IMR-90 (cell line): ENCODE data around the gene PLA2G4F. TPM values are rescaled to one million over a fixed set of nuclear protein-coding genes. Genes with fewer than 3 reads are reported as not detected.

Experiments
- ATAC-seq: fragments of 200-7000 bp; cut with Tn5 transposase; 2 replicates; pipeline ENCODE4 v1.9.1; 2020; ENCODE audit warnings: low read depth, mild to moderate bottlenecking, moderate library complexity
- BruUV-seq: library from RNA; stranded (reverse); fragments of 400-500 nt; replicated peaks from 2 replicates; lab custom pipeline; 2021; lab: Mats Ljungman, UMichigan
- CTCF ChIA-PET: fragments of 300-600 bp; formaldehyde crosslinking; extraction: SDS; loops from one replicate; lab custom pipeline; 2021; ENCODE audit warnings: antibody characterized with exemption; lab: Yijun Ruan, JAX
- POLR2A ChIA-PET: fragments of 300-600 bp; sonication (Branson Sonifier 250); formaldehyde crosslinking; loops from one replicate; lab custom pipeline; 2022; ENCODE audit warnings: antibody characterized with exemption; ENCODE audit not compliant: unreplicated experiment; lab: Charles Lee
- DNase-seq: peaks from one replicate; pipeline ENCODE4 v3.0.0; 2013
- H2AFZ ChIP-seq: replicated peaks from 2 replicates; pipeline ENCODE3; 2013; ENCODE audit warnings: low read length, mild to moderate bottlenecking; ENCODE audit not compliant: poor library complexity
- H2AK5ac ChIP-seq: 2 replicates; pipeline ENCODE4 v1.6.1; 2013; ENCODE audit warnings: low read depth, low read length, inconsistent platforms
- H2AK9ac ChIP-seq: replicated peaks from 2 replicates; pipeline ENCODE3; 2013; ENCODE audit warnings: mild to moderate bottlenecking, low read depth, low read length, moderate library complexity; ENCODE audit not compliant: poor library complexity
- H2BK120ac ChIP-seq: 2 replicates; pipeline ENCODE4 v1.6.1; 2013; ENCODE audit warnings: low read depth, low read length, inconsistent platforms
- H2BK15ac ChIP-seq: 3 replicates; pipeline ENCODE4 v1.6.1; 2013; ENCODE audit warnings: low read depth, low read length, inconsistent platforms
- H2BK20ac ChIP-seq: 2 replicates; pipeline ENCODE4 v1.6.1; 2013; ENCODE audit warnings: low read depth, mild to moderate bottlenecking, inconsistent platforms, low read length, moderate library complexity
- H2BK5ac ChIP-seq: 2 replicates; pipeline ENCODE4 v1.6.1; 2013; ENCODE audit warnings: mild to moderate bottlenecking, low read depth, low read length, inconsistent platforms; ENCODE audit not compliant: poor library complexity, severe bottlenecking
- H3K14ac ChIP-seq: replicated peaks from 2 replicates; pipeline ENCODE4 v1.6.1; 2013; ENCODE audit warnings: low read depth, low read length, inconsistent platforms
- H3K18ac ChIP-seq: 2 replicates; pipeline ENCODE4 v1.6.1; 2013; ENCODE audit warnings: low read depth, low read length, control low read depth
- H3K23ac ChIP-seq: 2 replicates; pipeline ENCODE4 v1.6.1; 2013; ENCODE audit warnings: low read depth, low read length, inconsistent platforms
- H3K27ac ChIP-seq: 2 replicates; pipeline ENCODE4 v1.5.1; 2013; ENCODE audit warnings: mild to moderate bottlenecking, control low read depth, low read length; ENCODE audit not compliant: insufficient read depth
- H3K27me3 ChIP-seq: 2 replicates; pipeline ENCODE4 v1.6.1; 2013; ENCODE audit warnings: low read length; ENCODE audit not compliant: control insufficient read depth, insufficient read depth
- H3K36me3 ChIP-seq: 2 replicates; pipeline ENCODE4 v1.6.1; 2013; ENCODE audit warnings: low read length, mixed read lengths; ENCODE audit not compliant: control insufficient read depth, insufficient read depth
- H3K4ac ChIP-seq: 2 replicates; pipeline ENCODE4 v1.6.1; 2013; ENCODE audit warnings: low read depth, low read length, inconsistent platforms
- H3K4me1 ChIP-seq: 2 replicates; pipeline ENCODE4 v1.6.1; 2013; ENCODE audit warnings: low read length, mixed read lengths; ENCODE audit not compliant: control insufficient read depth, insufficient read depth
- H3K4me2 ChIP-seq: 2 replicates; pipeline ENCODE4 v1.6.1; 2013; ENCODE audit warnings: low read depth, mild to moderate bottlenecking, control low read depth, low read length, moderate library complexity
- H3K4me3 ChIP-seq: 2 replicates; pipeline ENCODE4 v1.5.1; 2013; ENCODE audit warnings: low read depth, mild to moderate bottlenecking, control low read depth, low read length, moderate library complexity; ENCODE audit not compliant: insufficient read depth
- H3K56ac ChIP-seq: 2 replicates; pipeline ENCODE4 v1.6.1; 2013; ENCODE audit warnings: low read length, inconsistent platforms; ENCODE audit not compliant: insufficient read depth; ENCODE audit errors: extremely low read depth
- H3K79me1 ChIP-seq, 2 experiments: 2 replicates each; pipeline ENCODE4 v1.6.1; 2013; ENCODE audit warnings: low read length in 2 of 2, inconsistent platforms in 1 of 2, low read depth in 1 of 2
- H3K9ac ChIP-seq: 2 replicates; pipeline ENCODE4 v1.6.1; 2013; ENCODE audit warnings: low read depth, low read length, control low read depth
- H3K9me1 ChIP-seq: 2 replicates; pipeline ENCODE4 v1.6.1; 2013; ENCODE audit warnings: low read length, inconsistent platforms; ENCODE audit not compliant: insufficient read depth
- H3K9me3 ChIP-seq: 2 replicates; pipeline ENCODE4 v1.6.1; 2013; ENCODE audit warnings: low read length; ENCODE audit not compliant: control insufficient read depth, insufficient read depth
- H4K20me1 ChIP-seq: 2 replicates; pipeline ENCODE4 v1.6.1; 2013; ENCODE audit warnings: low read length, inconsistent platforms; ENCODE audit not compliant: insufficient read depth
- H4K5ac ChIP-seq: 2 replicates; pipeline ENCODE4 v1.6.1; 2013; ENCODE audit warnings: mild to moderate bottlenecking, low read depth, low read length, control low read depth
- H4K8ac ChIP-seq, 2 experiments: 2 replicates each; pipeline ENCODE4 v1.6.1; 2013; ENCODE audit warnings: low read depth in 2 of 2, low read length in 2 of 2, control low read depth in 1 of 2, inconsistent platforms in 1 of 2
- H4K91ac ChIP-seq: 2 replicates; pipeline ENCODE4 v1.6.1; 2013; ENCODE audit warnings: low read depth, low read length, inconsistent platforms; ENCODE audit not compliant: insufficient read depth
- FOS ChIP-seq: fragments of 150-350 bp; IDR thresholded peaks from 2 replicates; pipeline ENCODE4 v1.6.1; 2016; ENCODE audit warnings: low read depth, low read length
- MAFK ChIP-seq: IDR thresholded peaks from 2 replicates; pipeline ENCODE4 v1.6.1; 2012; ENCODE audit warnings: low read depth, low read length, improper control_type of control experiment
- MAZ ChIP-seq: IDR thresholded peaks from 2 replicates; pipeline ENCODE4 v1.6.1; 2012; ENCODE audit warnings: low read depth, mild to moderate bottlenecking, low read length, improper control_type of control experiment, moderate library complexity, borderline replicate concordance
- MXI1 ChIP-seq: IDR thresholded peaks from 2 replicates; pipeline ENCODE4 v1.6.1; 2012; ENCODE audit warnings: low read depth, mild to moderate bottlenecking, low read length, moderate library complexity, borderline replicate concordance
- RAD21 ChIP-seq: IDR thresholded peaks from 2 replicates; pipeline ENCODE4 v1.6.1; 2012; ENCODE audit warnings: low read length, improper control_type of control experiment
- RCOR1 ChIP-seq: IDR thresholded peaks from 2 replicates; pipeline ENCODE4 v1.6.1; 2012; ENCODE audit warnings: mild to moderate bottlenecking, low read length, improper control_type of control experiment; ENCODE audit not compliant: insufficient replicate concordance
- RFX5 ChIP-seq: IDR thresholded peaks from 2 replicates; pipeline ENCODE4 v1.8.0; 2012; ENCODE audit warnings: low read depth, mild to moderate bottlenecking, low read length, moderate library complexity
- USF2 ChIP-seq: fragments of 150-350 bp; IDR thresholded peaks from 2 replicates; pipeline ENCODE4 v1.6.1; 2017; ENCODE audit warnings: mild to moderate bottlenecking, antibody characterized with exemption, low read length, low read depth
- WGBS, 2 experiments: methylation state at CpG; one replicate each; pipeline versions ENCODE4 v1.1.5 to v1.1.7; 2013; ENCODE audit warnings: missing lambda C conversion rate in 2 of 2; ENCODE audit not compliant: insufficient read length in 1 of 2; ENCODE audit errors: extremely low coverage in 2 of 2; 5-methylcytosine and 5-hydroxymethylcytosine counted together
- dilution Hi-C: fragments of 300-500 bp; cut with HindIII; formaldehyde crosslinking; loops from one replicate; pipeline ENCODE4 v1.14.3; 2018; ENCODE audit warnings: low sequenced_read_pairs; ENCODE audit not compliant: unreplicated experiment
- in situ Hi-C: fragments of 300-500 bp; cut with MboI; formaldehyde crosslinking; loops from 3 replicates; pipeline ENCODE4 v1.14.3; 2019; ENCODE audit warnings: low sequenced_read_pairs, inconsistent platforms, mixed read lengths
- intact Hi-C: fragments of 100-400 bp; cut with micrococcal nuclease; formaldehyde crosslinking; loops from 2 replicates; pipeline ENCODE4 v1.10.0; 2022
- polyA plus RNA-seq, 3 experiments: library from polyadenylated mRNA; depleted of rRNA; stranded (reverse); fragments of >200 nt; gene quantifications; 2 replicates each; pipeline ENCODE4 v1.2.3, GENCODE V29; 2012; ENCODE audit warnings: low replicate concordance in 1 of 3
- total RNA-seq: library from RNA; depleted of rRNA; stranded (reverse); fragments of >200 nt; gene quantifications from 2 replicates; pipeline ENCODE4 v1.2.3, GENCODE V29; 2012

PLA2G4F gene
- total and polyA plus RNA-seq, 2 of the 4 experiments (the other 2 are of a cell fraction), result not detected

- no peak overlapping the region for H3K18ac ChIP-seq
- no TSS peak for BruUV-seq
- intact Hi-C loops, result no loop called here
- no peak for ATAC-seq
- H3K9me1 ChIP-seq, result no peaks in the 10 kb centered on the region
- POLR2A ChIA-PET, result no interaction called here
- in situ Hi-C loops, result no loop called here
- no peak overlapping the region for H2BK20ac ChIP-seq
- no peak overlapping the region for H2BK15ac ChIP-seq
- H3K9me3 ChIP-seq, result no peaks in the 10 kb centered on the region
- no peak overlapping the region for H2AK5ac ChIP-seq
- H3K27me3 ChIP-seq, result peaks cover 25% of the 10 kb centered on the region
- H3K36me3 ChIP-seq, result no peaks in the 10 kb centered on the region
- H3K4me2 ChIP-seq, result no peak overlapping the region
- H4K91ac ChIP-seq, result no peak overlapping the region
- no peak overlapping the region for H3K23ac ChIP-seq
- DNase-seq, result no peak
- no peak overlapping the region for H2BK120ac ChIP-seq
- dilution Hi-C loops, result no loop called here
- H3K27ac ChIP-seq, result no peak overlapping the region
- H2AK9ac ChIP-seq, result no peak overlapping the region
- no peak overlapping the region for H2AFZ ChIP-seq
- no peak overlapping the region for H4K8ac ChIP-seq
- CTCF ChIA-PET, result interaction anchor here (0.5 kb wide), 1 partner anchor 106 kb away, joined by 3 read pairs; no protein-coding TSS in a partner anchor
- no peak overlapping the region for H3K56ac ChIP-seq
- H3K14ac ChIP-seq, result no peak overlapping the region
- no peaks in the 10 kb centered on the region for H3K79me1 ChIP-seq
- no peak overlapping the region for H3K4ac ChIP-seq
- no peaks in the 10 kb centered on the region; the same call in 1 of the 2 replicates for H4K20me1 ChIP-seq
- no peak overlapping the region for H2BK5ac ChIP-seq
- H4K5ac ChIP-seq, result no peak overlapping the region
- 67% methylated on average over 1 of the region's 14 CpGs; no CpG with 5 or more reads in 1 of the 2 experiments for WGBS, 2 experiments
- no peak overlapping the region for H3K9ac ChIP-seq
- TF ChIP-seq MXI1, result no peak
- TF ChIP-seq RFX5, result no peak
- TF ChIP-seq MAFK, result no peak
- TF ChIP-seq RCOR1, result no peak
- TF ChIP-seq USF2, result no peak
- no peak for TF ChIP-seq FOS
- no peak for TF ChIP-seq RAD21
- TF ChIP-seq MAZ, result no peak
- H3K4me3 ChIP-seq, result no peak overlapping the region
- H3K4me1 ChIP-seq, result no peaks in the 10 kb centered on the region
Observed at GRCh38 chr15:42149493-42150218, 6.8 kb downstream of the PLA2G4F start.
